Tibial nerve (tissue), 4 donors: ENCODE results near the gene CERS6. TPM values are rescaled to one million over a fixed set of nuclear protein-coding genes. Genes with fewer than 3 reads are reported as not detected.

ENCODE experiments used
- DNase-seq, 2 donors: peaks; one replicate each; pipeline ENCODE4 v3.0.0-alpha.2; 2019; ENCODE audit warnings: low spot score in 2 of 2
- H3K27ac ChIP-seq, 4 donors: fragments of 200-600 bp; sonication (generic) in 3 of 4; one replicate each; pipeline ENCODE4 v1.5.1; 2017 to 2019; ENCODE audit warnings: mild to moderate bottlenecking in 1 of 4
- H3K27me3 ChIP-seq, 2 donors: fragments of 200-600 bp; sonication (generic) in 1 of 2; one replicate each; pipeline versions ENCODE4 v1.5.1 to v1.6.0; 2017 to 2019
- H3K36me3 ChIP-seq, 3 donors: fragments of 200-600 bp; sonication (generic); one replicate each; pipeline ENCODE4 v1.5.1; 2018 to 2019
- H3K4me1 ChIP-seq, 4 donors: fragments of 200-600 bp; sonication (generic) in 3 of 4; one replicate each; pipeline ENCODE4 v1.5.1; 2017 to 2019
- H3K4me3 ChIP-seq, 4 donors: fragments of 200-600 bp; sonication (generic) in 3 of 4; one replicate each; pipeline ENCODE4 v1.5.1; 2017 to 2019; ENCODE audit warnings: mild to moderate bottlenecking in 1 of 4, moderate library complexity in 1 of 4
- H3K9me3 ChIP-seq, 4 donors: fragments of 200-600 bp; sonication (generic) in 3 of 4; one replicate each; pipeline ENCODE4 v1.5.1; 2017 to 2019
- CTCF ChIP-seq, 5 experiments: fragments of 200-600 bp in 3 of 5; fragments of 450-650 bp in 2 of 5; sonication (generic) in 3 of 5; IDR thresholded peaks; one replicate each; pipeline ENCODE4 v1.5.1; 2016 to 2019; ENCODE audit warnings: antibody characterized with exemption in 5 of 5, mild to moderate bottlenecking in 3 of 5, moderate library complexity in 2 of 5
- EP300 ChIP-seq, 2 donors: sonication (generic); formaldehyde crosslinking; IDR thresholded peaks; one replicate each; pipeline ENCODE4 v1.6.1; 2017; ENCODE audit warnings: antibody characterized with exemption in 2 of 2, mild to moderate bottlenecking in 1 of 2
- POLR2A ChIP-seq, 2 donors: fragments of 450-650 bp; IDR thresholded peaks; one replicate each; pipeline ENCODE4 v1.6.1; 2017; ENCODE audit warnings: antibody characterized with exemption in 2 of 2, mild to moderate bottlenecking in 2 of 2, moderate library complexity in 2 of 2
- WGBS, 2 donors: methylation state at CpG; one replicate each; pipeline ENCODE4 v1.1.5; 2018; 5-methylcytosine and 5-hydroxymethylcytosine counted together
- total RNA-seq, 4 donors: library from RNA; depleted of rRNA; stranded (reverse); fragments of >200 nt; gene quantifications; one replicate each; pipeline ENCODE4 v1.1.0, GENCODE V29; 2016

The CERS6 gene
- total RNA-seq, 4 donors from 2014 or later, result 37.7 to 38.7 (median 37.8) TPM

GRCh38 chr2:168700615-168701245 is 244.7 kb downstream of the CERS6 start:
- TF ChIP-seq CTCF (IDR thresholded peaks at IDR 0.05), result no peak
- TF ChIP-seq POLR2A (IDR thresholded peaks at IDR 0.05), result no peak
- no peak for TF ChIP-seq EP300 (IDR thresholded peaks at IDR 0.05)
- DNase-seq, result no peak
- H3K4me3 ChIP-seq, result no peak overlapping the region
- peaks cover 0 to 20% (median 0%) of the 10 kb centered on the region in 3 donors for H3K36me3 ChIP-seq
- H3K4me1 ChIP-seq, result peaks cover 0 to 21% (median 0%) of the 10 kb centered on the region in 4 donors
- H3K27ac ChIP-seq, result no peak overlapping the region
- no peaks in the 10 kb centered on the region for H3K27me3 ChIP-seq
- no peaks in the 10 kb centered on the region for H3K9me3 ChIP-seq
- WGBS, 2 donors, result 68 to 70% methylated on average over 5 of the region's 5 CpGs

DNA sequence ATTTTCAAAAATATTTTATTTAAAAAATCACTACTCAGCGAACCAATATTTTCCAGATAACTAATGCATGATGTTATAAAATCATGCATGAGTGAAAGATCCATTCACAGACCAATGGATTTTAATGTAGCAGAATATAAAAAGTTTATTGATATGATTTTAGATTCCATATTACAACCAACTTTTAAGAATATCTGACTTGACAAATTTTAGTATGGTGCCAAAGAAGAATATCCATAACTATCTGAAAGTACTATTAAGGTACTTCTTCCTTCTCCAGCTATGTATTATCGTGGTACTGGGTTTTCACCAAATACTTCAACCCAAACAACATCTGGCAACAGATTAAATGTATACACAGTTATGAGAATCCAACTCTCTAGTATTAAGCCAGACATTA is 246.5 kb downstream of the CERS6 start:
- 95 to 96% methylated on average over 2 of the region's 2 CpGs for WGBS, 2 donors
- peaks cover 0 to 21% (median 0%) of the 10 kb centered on the region in 4 donors for H3K4me1 ChIP-seq
- no peak for TF ChIP-seq EP300 (IDR thresholded peaks at IDR 0.05)
- no peak for TF ChIP-seq CTCF (IDR thresholded peaks at IDR 0.05)
- TF ChIP-seq POLR2A (IDR thresholded peaks at IDR 0.05), result no peak
- no peaks in the 10 kb centered on the region for H3K27me3 ChIP-seq
- peaks cover 0 to 3% (median 0%) of the 10 kb centered on the region in 3 donors for H3K36me3 ChIP-seq
- no peak overlapping the region for H3K4me3 ChIP-seq
- no peaks in the 10 kb centered on the region for H3K9me3 ChIP-seq
- no peak for DNase-seq
- no peak overlapping the region for H3K27ac ChIP-seq

- TF ChIP-seq CTCF (IDR thresholded peaks at IDR 0.05) (no peak), EP300 (IDR thresholded peaks at IDR 0.05) (no peak), POLR2A (IDR thresholded peaks at IDR 0.05) (no peak)
- Histone ChIP-seq H3K27ac (no peak overlapping the region), H3K4me1 (peaks cover 0 to 21% (median 0%) of the 10 kb centered on the region in 4 donors), H3K4me3 (no peak overlapping the region), H3K27me3 (no peaks in the 10 kb centered on the region), H3K36me3 (no peaks in the 10 kb centered on the region), H3K9me3 (no peaks in the 10 kb centered on the region)
- DNase-seq, result no peak
- 77 to 85% methylated on average over 5 of the region's 5 CpGs for WGBS, 2 donors
Measured at GRCh38 chr2:168703926-168704325, 247.9 kb downstream of the CERS6 start.

DNA sequence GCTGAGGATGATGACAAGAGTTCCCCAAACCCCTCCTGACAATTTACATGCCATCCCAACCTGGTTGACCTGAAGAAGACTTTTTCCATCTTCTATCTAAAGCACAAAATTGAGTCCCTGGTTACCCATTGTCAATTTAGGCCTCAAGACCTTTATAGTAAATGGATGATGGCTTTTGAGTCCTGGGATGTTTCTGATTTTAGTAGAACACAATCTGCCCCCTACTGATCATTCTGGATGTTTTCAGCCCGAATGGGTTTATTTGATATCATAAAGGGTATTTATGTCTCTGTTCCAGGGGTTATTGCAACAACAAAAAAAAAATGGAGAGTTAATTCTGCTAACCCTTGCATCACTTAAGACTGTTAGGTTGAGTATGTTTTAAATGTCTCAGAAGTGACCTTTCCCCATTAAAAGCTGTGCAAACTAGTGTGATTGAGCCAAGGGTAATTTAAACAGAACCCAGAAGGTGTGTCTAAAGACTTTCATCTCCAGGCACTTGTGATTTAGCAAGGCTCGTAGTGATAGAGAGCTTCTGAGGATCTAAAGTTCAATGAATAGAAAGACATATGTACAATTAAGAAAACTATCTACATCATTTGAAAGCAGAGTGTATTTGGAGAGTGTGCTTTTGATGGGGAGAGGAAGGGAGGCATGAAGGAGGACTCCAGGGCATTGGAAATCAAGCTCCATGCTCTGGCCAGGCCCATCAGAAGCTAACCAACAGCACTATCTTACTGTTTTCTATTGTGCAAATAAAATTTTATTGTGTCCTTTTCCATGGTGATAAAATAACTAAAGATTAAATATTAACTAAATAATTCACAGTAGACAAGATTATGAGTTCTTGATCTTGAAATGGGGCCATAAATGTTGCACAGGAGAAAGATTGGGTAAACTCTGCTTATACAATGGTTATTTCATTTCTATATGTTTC is 249.7 kb downstream of the CERS6 start:
- WGBS, 2 donors, result 61 to 66% methylated on average over 2 of the region's 2 CpGs
- Histone ChIP-seq H3K27ac (no peak overlapping the region), H3K9me3 (no peaks in the 10 kb centered on the region), H3K36me3 (no peaks in the 10 kb centered on the region), H3K4me3 (no peak overlapping the region), H3K4me1 (peaks cover 0 to 4% (median 0%) of the 10 kb centered on the region in 4 donors), H3K27me3 (no peaks in the 10 kb centered on the region)
- no peak for DNase-seq
- TF ChIP-seq POLR2A (IDR thresholded peaks at IDR 0.05) (no peak), CTCF (IDR thresholded peaks at IDR 0.05) (no peak)

DNA sequence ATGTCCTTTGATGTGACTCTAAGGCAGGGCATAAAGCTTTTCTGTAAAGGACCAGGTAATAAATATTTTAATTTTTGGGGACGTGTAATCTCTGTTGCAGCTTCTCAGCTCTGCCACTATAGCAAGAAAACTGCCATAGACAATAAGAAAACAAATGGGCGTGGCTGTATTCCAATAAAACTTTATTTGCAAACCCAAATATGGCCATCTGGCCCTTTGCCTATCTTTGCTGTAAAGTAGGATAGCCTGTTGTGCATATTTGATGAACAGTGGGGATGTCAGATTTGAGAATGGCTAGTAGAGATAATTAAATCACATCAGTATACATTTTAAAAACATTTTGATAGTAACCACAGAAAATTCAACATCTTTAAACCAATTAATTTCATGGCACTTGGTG is 250.7 kb downstream of the CERS6 start:
- DNase-seq, result no peak
- no peak overlapping the region for H3K4me3 ChIP-seq
- no peak for TF ChIP-seq CTCF (IDR thresholded peaks at IDR 0.05)
- no peak for TF ChIP-seq EP300 (IDR thresholded peaks at IDR 0.05)
- no peak for TF ChIP-seq POLR2A (IDR thresholded peaks at IDR 0.05)
- no peaks in the 10 kb centered on the region for H3K4me1 ChIP-seq
- no peaks in the 10 kb centered on the region for H3K27me3 ChIP-seq
- H3K27ac ChIP-seq, result no peak overlapping the region
- no peaks in the 10 kb centered on the region for H3K9me3 ChIP-seq
- WGBS, 2 donors, result 95 to 97% methylated on average over 2 of the region's 2 CpGs
- no peaks in the 10 kb centered on the region for H3K36me3 ChIP-seq
